GM21723 (cell line): ENCODE data around the gene DLGAP4.

Experiments used
- ATAC-seq: cut with Tn5 transposase; IDR thresholded peaks from one replicate; pipeline ENCODE4 v1.9.1; 2021; ENCODE audit warnings: mild to moderate bottlenecking, moderate library complexity; ENCODE audit not compliant: unreplicated experiment

Gene DLGAP4

DNA sequence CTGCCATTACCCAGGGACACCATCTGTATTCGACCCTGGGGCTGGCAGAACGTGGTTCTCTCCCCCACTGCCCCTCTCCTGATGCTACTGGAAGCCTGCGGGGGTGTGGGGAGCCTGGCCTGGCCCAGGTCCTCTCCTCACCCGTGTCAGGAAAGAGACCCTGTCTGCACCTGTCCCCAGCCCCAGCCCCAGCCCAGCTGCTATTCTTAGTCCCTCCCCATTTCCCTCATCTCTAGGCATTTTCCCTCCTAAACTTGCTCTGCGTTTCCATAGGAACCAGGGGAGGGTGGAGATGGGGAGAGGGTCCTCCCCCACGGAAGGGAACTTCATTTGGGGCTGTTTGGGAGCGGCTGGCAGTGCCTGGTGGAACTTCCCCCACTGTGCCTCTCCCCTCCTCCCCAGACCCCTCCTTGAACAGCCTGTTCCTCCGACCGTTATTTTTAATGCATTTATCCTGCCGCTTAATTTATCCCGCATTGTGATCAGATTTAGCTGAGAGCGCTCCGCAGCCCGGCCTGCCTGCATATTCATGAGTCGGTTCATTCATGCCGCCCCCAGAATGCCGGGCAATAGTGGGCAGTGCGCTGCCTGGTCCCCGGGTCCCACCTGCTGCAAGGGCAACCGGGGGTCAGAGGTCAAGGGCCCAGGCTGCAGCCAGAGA is 31.8 kb upstream of the DLGAP4 start:
- ATAC-seq = no peak

- no peak for ATAC-seq
Observed at GRCh38 chr20:36275011-36275410, 31.1 kb upstream of the DLGAP4 start.

DNA sequence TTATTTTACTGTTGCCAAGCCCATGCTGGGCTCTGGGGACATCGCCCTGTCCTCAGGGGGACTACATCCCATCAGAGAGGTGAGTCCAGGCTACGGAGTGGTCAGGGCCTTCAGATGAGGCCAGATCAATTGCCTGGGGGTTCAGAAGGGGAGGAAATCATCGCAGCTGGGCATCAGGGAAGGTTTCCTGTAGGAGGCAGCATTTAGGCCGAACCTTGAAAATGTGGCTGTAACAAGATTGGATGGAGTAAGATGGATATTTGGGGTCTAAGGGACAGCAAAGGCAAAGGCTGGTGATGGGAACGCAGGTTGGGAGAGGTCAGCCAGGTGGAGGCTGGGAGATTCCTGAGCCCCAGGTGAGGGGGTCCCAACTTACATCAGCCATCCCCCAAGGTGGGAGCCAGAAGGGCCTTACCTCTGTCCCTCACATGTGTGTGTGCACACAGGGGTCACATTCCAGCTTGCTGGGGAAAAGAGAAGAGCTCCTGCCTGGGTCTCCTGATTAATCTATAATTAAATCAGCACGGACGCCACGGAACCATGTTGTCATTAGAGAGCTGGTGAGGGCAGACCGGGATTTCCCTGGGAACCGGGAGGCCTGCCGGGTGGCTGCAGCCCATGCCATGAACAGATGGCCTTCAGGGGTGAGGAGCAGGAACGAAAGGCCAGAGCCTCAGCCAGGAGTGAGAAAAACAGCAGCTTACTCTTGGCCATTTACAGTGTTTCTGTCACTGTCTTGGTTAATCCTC is 30.5 kb upstream of the DLGAP4 start:
- no peak for ATAC-seq

GRCh38 chr20:36277546-36277945 is 28.6 kb upstream of the DLGAP4 start:
- no peak for ATAC-seq

GRCh38 chr20:36279362-36279761 is 26.8 kb upstream of the DLGAP4 start:
- ATAC-seq = no peak

GRCh38 chr20:36279776-36280175 is 26.4 kb upstream of the DLGAP4 start:
- ATAC-seq = no peak

GRCh38 chr20:36281785-36282380 is 24.3 kb upstream of the DLGAP4 start:
- ATAC-seq = no peak

DNA sequence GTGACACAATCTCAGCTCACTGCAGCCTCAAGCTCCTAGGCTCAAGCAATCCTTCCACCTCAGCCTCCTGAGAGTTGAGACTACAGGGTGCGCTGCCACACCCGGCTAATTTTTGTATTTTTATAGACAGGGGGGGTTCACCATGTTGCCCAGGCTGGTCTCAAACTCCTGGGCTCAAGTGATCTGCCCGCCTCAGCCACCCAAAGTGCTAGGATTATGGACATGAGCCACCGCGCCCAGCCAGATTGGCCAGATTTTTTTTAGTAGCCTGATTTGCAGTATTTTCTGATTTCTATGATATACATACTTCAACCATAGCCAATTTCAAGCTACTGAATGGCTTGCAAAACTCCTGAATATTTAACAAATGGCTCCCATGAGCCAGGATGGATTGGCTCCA is 21.4 kb upstream of the DLGAP4 start:
- no peak for ATAC-seq

- no peak for ATAC-seq
Observed at GRCh38 chr20:36285746-36286447, 20.2 kb upstream of the DLGAP4 start.

DNA sequence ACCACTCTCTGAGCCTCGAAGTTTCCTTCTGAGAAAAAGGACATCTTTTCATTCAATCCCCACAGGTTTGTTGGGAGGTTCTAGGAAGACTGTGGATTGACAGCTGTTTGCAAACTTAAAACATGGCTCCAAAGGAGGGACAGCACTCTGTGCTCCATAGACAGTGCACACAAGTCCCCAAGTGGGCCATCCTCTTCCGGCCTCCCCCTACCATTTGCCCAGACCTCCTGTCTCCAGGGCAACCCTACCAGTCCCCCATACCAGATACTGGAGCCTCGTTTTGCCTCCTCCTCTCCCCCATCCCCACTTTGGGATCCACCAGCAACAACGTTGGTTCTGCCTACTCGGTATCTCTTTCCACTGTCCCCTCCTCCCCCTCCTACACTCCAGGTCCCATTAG is 8.5 kb upstream of the DLGAP4 start:
- no peak for ATAC-seq

DNA sequence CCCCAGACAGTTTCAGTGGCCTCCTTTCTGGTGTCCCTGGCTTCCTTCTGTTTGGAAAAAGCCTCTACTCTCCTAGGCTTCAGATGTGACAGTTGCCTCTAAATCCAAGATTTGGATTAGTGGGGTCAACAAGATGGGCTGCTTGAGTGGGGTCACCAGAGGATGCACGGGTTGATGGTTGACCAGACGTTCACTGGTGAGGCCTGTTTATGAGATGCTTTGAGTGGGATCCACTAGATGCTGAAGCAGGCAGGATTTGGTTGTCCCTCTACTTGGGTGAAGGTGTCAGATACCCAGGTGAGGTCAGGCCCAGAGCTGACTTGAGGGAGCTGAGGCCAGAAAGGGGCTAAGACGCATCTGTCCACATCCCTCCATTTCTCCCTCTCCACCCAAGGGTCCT is 8.1 kb upstream of the DLGAP4 start:
- no peak for ATAC-seq

GRCh38 chr20:36298795-36299339 is 7.3 kb upstream of the DLGAP4 start:
- no peak for ATAC-seq

- ATAC-seq = no peak
Observed at GRCh38 chr20:36299459-36299858, 6.7 kb upstream of the DLGAP4 start.

GRCh38 chr20:36301359-36302119 is 4.6 kb upstream of the DLGAP4 start:
- no peak for ATAC-seq

- ATAC-seq = no peak
Observed at GRCh38 chr20:36303020-36303595, 3.0 kb upstream of the DLGAP4 start.

DNA sequence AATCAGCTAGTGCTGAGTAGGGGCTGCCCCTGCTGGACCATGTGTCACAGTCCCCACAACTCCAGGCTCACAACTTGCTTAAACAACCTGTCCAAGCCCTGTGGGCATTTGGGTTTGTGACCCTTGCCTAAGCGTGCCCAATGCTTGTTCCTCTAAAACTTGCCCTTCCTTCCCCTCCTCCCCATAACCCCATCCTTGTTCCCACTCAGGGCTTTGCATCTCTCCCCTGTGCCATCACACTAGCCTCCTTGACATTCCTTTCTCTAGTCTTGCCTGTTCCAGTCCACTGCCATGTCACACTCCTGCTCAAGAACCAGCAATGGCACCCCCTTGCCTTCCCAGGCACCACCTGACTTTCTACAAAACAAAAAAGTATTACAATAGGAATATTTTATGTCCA is 2.3 kb upstream of the DLGAP4 start:
- ATAC-seq = no peak

GRCh38 chr20:36304786-36305495 is 1.2 kb upstream of the DLGAP4 start:
- ATAC-seq = no peak

- ATAC-seq = no peak
Observed at GRCh38 chr20:36306553-36307411, 643 bp downstream of the DLGAP4 start.
